SKM-1 (cell line): ENCODE results near the gene CELF4.

Source experiments
- DNase-seq: peaks from one replicate; lab custom pipeline; 2025; ENCODE audit not compliant: unreplicated experiment; lab: John Stamatoyannopoulos, UW

The CELF4 gene

GRCh38 chr18:37247497-37248161, 318.0 kb downstream of the CELF4 start:
- DNase-seq: no peak

- no peak for DNase-seq
Observed at GRCh38 chr18:37246779-37247340, 318.7 kb downstream of the CELF4 start.

- DNase-seq: no peak
Observed at GRCh38 chr18:37244618-37245017, 321.0 kb downstream of the CELF4 start.

- DNase-seq: no peak
Observed at GRCh38 chr18:37243741-37244140, 321.9 kb downstream of the CELF4 start.

- no peak for DNase-seq
Observed at GRCh38 chr18:37242826-37243560, 322.6 kb downstream of the CELF4 start.

GRCh38 chr18:37242091-37242490, 323.5 kb downstream of the CELF4 start:
- DNase-seq: no peak

- no peak for DNase-seq
Observed at GRCh38 chr18:37238282-37239108, 327.1 kb downstream of the CELF4 start.

GRCh38 chr18:37235583-37235982, 330.0 kb downstream of the CELF4 start:
- DNase-seq: no peak

GRCh38 chr18:37231251-37231650, 334.3 kb downstream of the CELF4 start:
- no peak for DNase-seq

GRCh38 chr18:37230768-37231167, 334.8 kb downstream of the CELF4 start:
- DNase-seq: no peak

- DNase-seq: no peak
Observed at GRCh38 chr18:37225279-37225678, 340.3 kb downstream of the CELF4 start.

GRCh38 chr18:37222999-37223378, 342.6 kb downstream of the CELF4 start:
- no peak for DNase-seq

- DNase-seq: no peak
Observed at GRCh38 chr18:37222354-37222998, 343.1 kb downstream of the CELF4 start.

GRCh38 chr18:37219257-37219656, 346.3 kb downstream of the CELF4 start:
- no peak for DNase-seq

- DNase-seq: no peak
Observed at GRCh38 chr18:37218022-37218590, 347.5 kb downstream of the CELF4 start.

GRCh38 chr18:37210781-37211180, 354.8 kb downstream of the CELF4 start:
- DNase-seq: no peak

GRCh38 chr18:37207343-37207742, 358.3 kb downstream of the CELF4 start:
- no peak for DNase-seq

- DNase-seq: no peak
Observed at GRCh38 chr18:37199741-37200140, 365.9 kb downstream of the CELF4 start.
